IMR-90 (cell line): ENCODE data around the gene NHLRC2. TPM values are rescaled to one million over a fixed set of nuclear protein-coding genes. Genes with fewer than 3 reads are reported as not detected.

Experiments
- ATAC-seq: fragments of 200-7000 bp; cut with Tn5 transposase; 2 replicates; pipeline ENCODE4 v1.9.1; 2020; ENCODE audit warnings: low read depth, mild to moderate bottlenecking, moderate library complexity
- BruUV-seq: library from RNA; stranded (reverse); fragments of 400-500 nt; replicated peaks from 2 replicates; lab custom pipeline; 2021; lab: Mats Ljungman, UMichigan
- CTCF ChIA-PET: fragments of 300-600 bp; formaldehyde crosslinking; extraction: SDS; loops from one replicate; lab custom pipeline; 2021; ENCODE audit warnings: antibody characterized with exemption; lab: Yijun Ruan, JAX
- POLR2A ChIA-PET: fragments of 300-600 bp; sonication (Branson Sonifier 250); formaldehyde crosslinking; loops from one replicate; lab custom pipeline; 2022; ENCODE audit warnings: antibody characterized with exemption; ENCODE audit not compliant: unreplicated experiment; lab: Charles Lee
- DNase-seq: peaks from one replicate; pipeline ENCODE4 v3.0.0; 2013
- H2AFZ ChIP-seq: replicated peaks from 2 replicates; pipeline ENCODE3; 2013; ENCODE audit warnings: low read length, mild to moderate bottlenecking; ENCODE audit not compliant: poor library complexity
- H2AK5ac ChIP-seq: 2 replicates; pipeline ENCODE4 v1.6.1; 2013; ENCODE audit warnings: low read depth, low read length, inconsistent platforms
- H2AK9ac ChIP-seq: replicated peaks from 2 replicates; pipeline ENCODE3; 2013; ENCODE audit warnings: mild to moderate bottlenecking, low read depth, low read length, moderate library complexity; ENCODE audit not compliant: poor library complexity
- H2BK120ac ChIP-seq: 2 replicates; pipeline ENCODE4 v1.6.1; 2013; ENCODE audit warnings: low read depth, low read length, inconsistent platforms
- H2BK15ac ChIP-seq: 3 replicates; pipeline ENCODE4 v1.6.1; 2013; ENCODE audit warnings: low read depth, low read length, inconsistent platforms
- H2BK20ac ChIP-seq: 2 replicates; pipeline ENCODE4 v1.6.1; 2013; ENCODE audit warnings: low read depth, mild to moderate bottlenecking, inconsistent platforms, low read length, moderate library complexity
- H2BK5ac ChIP-seq: 2 replicates; pipeline ENCODE4 v1.6.1; 2013; ENCODE audit warnings: mild to moderate bottlenecking, low read depth, low read length, inconsistent platforms; ENCODE audit not compliant: poor library complexity, severe bottlenecking
- H3K14ac ChIP-seq: replicated peaks from 2 replicates; pipeline ENCODE4 v1.6.1; 2013; ENCODE audit warnings: low read depth, low read length, inconsistent platforms
- H3K18ac ChIP-seq: 2 replicates; pipeline ENCODE4 v1.6.1; 2013; ENCODE audit warnings: low read depth, low read length, control low read depth
- H3K23ac ChIP-seq: 2 replicates; pipeline ENCODE4 v1.6.1; 2013; ENCODE audit warnings: low read depth, low read length, inconsistent platforms
- H3K27ac ChIP-seq: 2 replicates; pipeline ENCODE4 v1.5.1; 2013; ENCODE audit warnings: mild to moderate bottlenecking, control low read depth, low read length; ENCODE audit not compliant: insufficient read depth
- H3K27me3 ChIP-seq: 2 replicates; pipeline ENCODE4 v1.6.1; 2013; ENCODE audit warnings: low read length; ENCODE audit not compliant: control insufficient read depth, insufficient read depth
- H3K36me3 ChIP-seq: 2 replicates; pipeline ENCODE4 v1.6.1; 2013; ENCODE audit warnings: low read length, mixed read lengths; ENCODE audit not compliant: control insufficient read depth, insufficient read depth
- H3K4ac ChIP-seq: 2 replicates; pipeline ENCODE4 v1.6.1; 2013; ENCODE audit warnings: low read depth, low read length, inconsistent platforms
- H3K4me1 ChIP-seq: 2 replicates; pipeline ENCODE4 v1.6.1; 2013; ENCODE audit warnings: low read length, mixed read lengths; ENCODE audit not compliant: control insufficient read depth, insufficient read depth
- H3K4me2 ChIP-seq: 2 replicates; pipeline ENCODE4 v1.6.1; 2013; ENCODE audit warnings: low read depth, mild to moderate bottlenecking, control low read depth, low read length, moderate library complexity
- H3K4me3 ChIP-seq: 2 replicates; pipeline ENCODE4 v1.5.1; 2013; ENCODE audit warnings: low read depth, mild to moderate bottlenecking, control low read depth, low read length, moderate library complexity; ENCODE audit not compliant: insufficient read depth
- H3K56ac ChIP-seq: 2 replicates; pipeline ENCODE4 v1.6.1; 2013; ENCODE audit warnings: low read length, inconsistent platforms; ENCODE audit not compliant: insufficient read depth; ENCODE audit errors: extremely low read depth
- H3K79me1 ChIP-seq, 2 experiments: 2 replicates each; pipeline ENCODE4 v1.6.1; 2013; ENCODE audit warnings: low read length in 2 of 2, inconsistent platforms in 1 of 2, low read depth in 1 of 2
- H3K9ac ChIP-seq: 2 replicates; pipeline ENCODE4 v1.6.1; 2013; ENCODE audit warnings: low read depth, low read length, control low read depth
- H3K9me1 ChIP-seq: 2 replicates; pipeline ENCODE4 v1.6.1; 2013; ENCODE audit warnings: low read length, inconsistent platforms; ENCODE audit not compliant: insufficient read depth
- H3K9me3 ChIP-seq: 2 replicates; pipeline ENCODE4 v1.6.1; 2013; ENCODE audit warnings: low read length; ENCODE audit not compliant: control insufficient read depth, insufficient read depth
- H4K20me1 ChIP-seq: 2 replicates; pipeline ENCODE4 v1.6.1; 2013; ENCODE audit warnings: low read length, inconsistent platforms; ENCODE audit not compliant: insufficient read depth
- H4K5ac ChIP-seq: 2 replicates; pipeline ENCODE4 v1.6.1; 2013; ENCODE audit warnings: mild to moderate bottlenecking, low read depth, low read length, control low read depth
- H4K8ac ChIP-seq, 2 experiments: 2 replicates each; pipeline ENCODE4 v1.6.1; 2013; ENCODE audit warnings: low read depth in 2 of 2, low read length in 2 of 2, control low read depth in 1 of 2, inconsistent platforms in 1 of 2
- H4K91ac ChIP-seq: 2 replicates; pipeline ENCODE4 v1.6.1; 2013; ENCODE audit warnings: low read depth, low read length, inconsistent platforms; ENCODE audit not compliant: insufficient read depth
- SMC3 ChIP-seq: fragments of 150-350 bp; IDR thresholded peaks from 2 replicates; pipeline ENCODE4 v1.6.1; 2016; ENCODE audit warnings: low read depth, mild to moderate bottlenecking, antibody characterized with exemption, low read length, moderate library complexity
- WGBS, 2 experiments: methylation state at CpG; one replicate each; pipeline versions ENCODE4 v1.1.5 to v1.1.7; 2013; ENCODE audit warnings: missing lambda C conversion rate in 2 of 2; ENCODE audit not compliant: insufficient read length in 1 of 2; ENCODE audit errors: extremely low coverage in 2 of 2; 5-methylcytosine and 5-hydroxymethylcytosine counted together
- dilution Hi-C: fragments of 300-500 bp; cut with HindIII; formaldehyde crosslinking; loops from one replicate; pipeline ENCODE4 v1.14.3; 2018; ENCODE audit warnings: low sequenced_read_pairs; ENCODE audit not compliant: unreplicated experiment
- in situ Hi-C: fragments of 300-500 bp; cut with MboI; formaldehyde crosslinking; loops from 3 replicates; pipeline ENCODE4 v1.14.3; 2019; ENCODE audit warnings: low sequenced_read_pairs, inconsistent platforms, mixed read lengths
- intact Hi-C: fragments of 100-400 bp; cut with micrococcal nuclease; formaldehyde crosslinking; loops from 2 replicates; pipeline ENCODE4 v1.10.0; 2022
- polyA plus RNA-seq, 3 experiments: library from polyadenylated mRNA; depleted of rRNA; stranded (reverse); fragments of >200 nt; gene quantifications; 2 replicates each; pipeline ENCODE4 v1.2.3, GENCODE V29; 2012; ENCODE audit warnings: low replicate concordance in 1 of 3
- total RNA-seq: library from RNA; depleted of rRNA; stranded (reverse); fragments of >200 nt; gene quantifications from 2 replicates; pipeline ENCODE4 v1.2.3, GENCODE V29; 2012

Gene NHLRC2
- total and polyA plus RNA-seq, 2 of the 4 experiments (the other 2 are of a cell fraction) = 3.0 to 11.8 TPM

- no peak overlapping the region for H2AK5ac ChIP-seq
- no peak overlapping the region for H3K14ac ChIP-seq
- no peak overlapping the region for H4K8ac ChIP-seq
- no peak overlapping the region for H3K9ac ChIP-seq
- no peak overlapping the region for H4K5ac ChIP-seq
- H4K91ac ChIP-seq = no peak overlapping the region
- in situ Hi-C loops = no loop called here
- TF ChIP-seq SMC3 = no peak
- no peaks in the 10 kb centered on the region for H3K79me1 ChIP-seq
- H3K36me3 ChIP-seq = no peaks in the 10 kb centered on the region
- no peak overlapping the region for H2BK15ac ChIP-seq
- H3K27ac ChIP-seq = no peak overlapping the region
- H2BK5ac ChIP-seq = no peak overlapping the region
- H3K18ac ChIP-seq = no peak overlapping the region
- dilution Hi-C loops = no loop called here
- H2BK20ac ChIP-seq = no peak overlapping the region
- no peaks in the 10 kb centered on the region for H4K20me1 ChIP-seq
- H3K9me1 ChIP-seq = no peaks in the 10 kb centered on the region
- no peaks in the 10 kb centered on the region for H3K27me3 ChIP-seq
- no peak overlapping the region for H3K23ac ChIP-seq
- 32% methylated on average over 3 of the region's 5 CpGs; no CpG with 5 or more reads in 1 of the 2 experiments for WGBS, 2 experiments
- POLR2A ChIA-PET = no interaction called here
- H2BK120ac ChIP-seq = no peak overlapping the region
- ATAC-seq = no peak
- no peak for DNase-seq
- H2AFZ ChIP-seq = no peak overlapping the region
- CTCF ChIA-PET = no interaction called here
- H2AK9ac ChIP-seq = no peak overlapping the region
- H3K4ac ChIP-seq = no peak overlapping the region
- no peaks in the 10 kb centered on the region for H3K4me1 ChIP-seq
- no peak overlapping the region for H3K4me3 ChIP-seq
- no peak overlapping the region for H3K56ac ChIP-seq
- no TSS peak for BruUV-seq
- no peak overlapping the region for H3K4me2 ChIP-seq
- intact Hi-C loops = no loop called here
- peaks cover 4% of the 10 kb centered on the region for H3K9me3 ChIP-seq
These were observed 67.3 kb downstream of the NHLRC2 start for GRCh38 chr10:113921561-113922370.
